H1 (cell line): ENCODE data around the gene TBC1D7. TPM values are rescaled to one million over a fixed set of nuclear protein-coding genes. Genes with fewer than 3 reads are reported as not detected.

ENCODE experiments used
- CTCF ChIA-PET: fragments of 300-600 bp; sonication (Branson Sonifier 250); formaldehyde crosslinking; loops from one replicate; lab custom pipeline; 2021; ENCODE audit not compliant: partially characterized antibody; lab: Charles Lee
- POLR2A ChIA-PET: fragments of 300-600 bp; sonication (Branson Sonifier 250); formaldehyde crosslinking; loops from one replicate; lab custom pipeline; 2021; ENCODE audit warnings: inconsistent platforms; ENCODE audit not compliant: partially characterized antibody; lab: Charles Lee
- DNase-seq, 2 experiments: peaks; one replicate each; pipeline versions ENCODE4 v3.0.0 to v3.0.0-alpha.2; 2010 to 2022; ENCODE audit warnings: low spot score in 2 of 2, low read depth in 1 of 2, mixed read lengths in 1 of 2
- FAIRE-seq: peaks from 2 replicates; lab custom pipeline; 2011; peaks lifted over from hg19 to GRCh38; lab: Jason Lieb, UNC
- H2AFZ ChIP-seq: 2 replicates; pipeline ENCODE4 v1.8.1; 2012; ENCODE audit warnings: low read length, inconsistent platforms
- H2AK5ac ChIP-seq: 2 replicates; pipeline ENCODE4 v1.6.1; 2013; ENCODE audit warnings: low read depth, low read length
- H2BK120ac ChIP-seq: replicated peaks from 2 replicates; pipeline ENCODE3; 2013; ENCODE audit warnings: low read depth, low read length, inconsistent platforms
- H2BK12ac ChIP-seq: 2 replicates; pipeline ENCODE4 v1.6.1; 2013; ENCODE audit warnings: low read depth, low read length
- H2BK15ac ChIP-seq: 2 replicates; pipeline ENCODE4 v1.6.1; 2013; ENCODE audit warnings: low read length
- H2BK20ac ChIP-seq: 2 replicates; pipeline ENCODE4 v1.6.1; 2013; ENCODE audit warnings: low read length
- H2BK5ac ChIP-seq: 2 replicates; pipeline ENCODE4 v1.6.1; 2013; ENCODE audit warnings: low read depth, low read length
- H3K14ac ChIP-seq: 2 replicates; pipeline ENCODE4 v1.6.1; 2013; ENCODE audit warnings: inconsistent platforms; ENCODE audit not compliant: insufficient read length
- H3K18ac ChIP-seq: 2 replicates; pipeline ENCODE4 v1.6.1; 2013; ENCODE audit warnings: low read length; ENCODE audit errors: extremely low read depth
- H3K23ac ChIP-seq: 2 replicates; pipeline ENCODE4 v1.6.1; 2013; ENCODE audit warnings: inconsistent platforms; ENCODE audit not compliant: insufficient read length
- H3K23me2 ChIP-seq: 2 replicates; pipeline ENCODE4 v1.6.1; 2013; ENCODE audit warnings: low read depth, low read length
- H3K27ac ChIP-seq: 2 replicates; pipeline ENCODE4 v1.6.1; 2011; ENCODE audit warnings: low read depth, low read length, inconsistent platforms
- H3K27me3 ChIP-seq, 4 experiments: replicated peaks in 1 of 4; 1 replicate in 1 of 4; 2 replicates in 3 of 4; pipeline versions ENCODE4 v1.6.1 to v1.8.1; 2011 to 2013; ENCODE audit warnings: low read length in 3 of 4, mild to moderate bottlenecking in 3 of 4, inconsistent platforms in 2 of 4, mixed read lengths in 2 of 4, moderate library complexity in 1 of 4; ENCODE audit not compliant: control insufficient read depth in 3 of 4, insufficient read depth in 3 of 4; ENCODE audit errors: extremely low read depth in 1 of 4
- H3K36me3 ChIP-seq, 4 experiments: 2 replicates each; pipeline versions ENCODE4 v1.6.1 to v1.8.1; 2011 to 2013; ENCODE audit warnings: mild to moderate bottlenecking in 4 of 4, low read length in 3 of 4, moderate library complexity in 2 of 4, control low read depth in 1 of 4, inconsistent platforms in 1 of 4; ENCODE audit not compliant: insufficient read depth in 4 of 4, control insufficient read depth in 2 of 4
- H3K4ac ChIP-seq: replicated peaks from 2 replicates; pipeline ENCODE3; 2013; ENCODE audit warnings: low read length, low read depth, mixed read lengths, inconsistent platforms; ENCODE audit not compliant: insufficient read length
- H3K4me1 ChIP-seq, 4 experiments: replicated peaks in 1 of 4; 1 replicate in 1 of 4; 2 replicates in 3 of 4; pipeline versions ENCODE4 v1.6.1 to v1.8.1; 2011 to 2013; ENCODE audit warnings: low read length in 3 of 4, inconsistent platforms in 2 of 4, mixed read lengths in 1 of 4; ENCODE audit not compliant: insufficient read depth in 4 of 4, control insufficient read depth in 3 of 4
- H3K4me2 ChIP-seq, 2 experiments: 2 replicates each; pipeline versions ENCODE4 v1.6.1 to v1.8.1; 2011 to 2013; ENCODE audit warnings: low read depth in 2 of 2, low read length in 2 of 2, control low read depth in 1 of 2, inconsistent platforms in 1 of 2, mild to moderate bottlenecking in 1 of 2; ENCODE audit not compliant: insufficient read depth in 1 of 2
- H3K4me3 ChIP-seq, 4 experiments: fragments of 200-600, 300-600 bp in 1 of 4; sonication (generic), shearing (Covaris generic), sonication (Bioruptor Twin) in 1 of 4; 2 replicates each; pipeline versions ENCODE4 v1.5.1 to v1.8.1; 2011 to 2016; ENCODE audit warnings: low read length in 4 of 4, low read depth in 3 of 4, control low read depth in 2 of 4, inconsistent platforms in 2 of 4, mild to moderate bottlenecking in 2 of 4, mixed read lengths in 1 of 4, moderate library complexity in 1 of 4; ENCODE audit not compliant: insufficient read depth in 2 of 4; ENCODE audit errors: extremely low read depth in 1 of 4
- H3K56ac ChIP-seq: replicated peaks from 2 replicates; pipeline ENCODE3; 2013; ENCODE audit warnings: low read depth, mild to moderate bottlenecking, mixed read lengths, low read length, inconsistent platforms; ENCODE audit not compliant: insufficient read length
- H3K79me1 ChIP-seq: 2 replicates; pipeline ENCODE4 v1.6.1; 2013; ENCODE audit warnings: low read depth, low read length, control low read depth
- H3K79me2 ChIP-seq, 2 experiments: 2 replicates each; pipeline versions ENCODE4 v1.6.1 to v1.8.1; 2012 to 2013; ENCODE audit warnings: low read length in 2 of 2, mild to moderate bottlenecking in 2 of 2, inconsistent platforms in 1 of 2; ENCODE audit not compliant: insufficient read depth in 2 of 2, control insufficient read depth in 1 of 2
- H3K9ac ChIP-seq, 4 experiments: replicated peaks in 1 of 4; 1 replicate in 1 of 4; 2 replicates in 3 of 4; pipeline versions ENCODE4 v1.6.1 to v1.8.1; 2011 to 2013; ENCODE audit warnings: low read depth in 3 of 4, low read length in 3 of 4, control low read depth in 2 of 4, mild to moderate bottlenecking in 2 of 4, moderate library complexity in 2 of 4, inconsistent platforms in 1 of 4; ENCODE audit errors: extremely low read depth in 1 of 4
- H3K9me3 ChIP-seq, 2 experiments: 2 replicates each; pipeline versions ENCODE4 v1.6.1 to v1.8.1; 2012 to 2013; ENCODE audit warnings: mild to moderate bottlenecking in 2 of 2, moderate library complexity in 2 of 2, control low read depth in 1 of 2, inconsistent platforms in 1 of 2, low read depth in 1 of 2, low read length in 1 of 2, mixed read lengths in 1 of 2; ENCODE audit not compliant: insufficient read depth in 2 of 2
- H4K20me1 ChIP-seq, 2 experiments: replicated peaks in 1 of 2; 2 replicates each; pipeline versions ENCODE3 to v1.8.1; 2011 to 2013; ENCODE audit warnings: inconsistent platforms in 2 of 2, low read length in 2 of 2, mild to moderate bottlenecking in 1 of 2; ENCODE audit not compliant: insufficient read depth in 2 of 2, control insufficient read depth in 1 of 2
- H4K5ac ChIP-seq: 2 replicates; pipeline ENCODE4 v1.6.1; 2013; ENCODE audit warnings: low read length, low read depth, mixed read lengths, inconsistent platforms; ENCODE audit not compliant: insufficient read length
- H4K8ac ChIP-seq: 2 replicates; pipeline ENCODE4 v1.8.0; 2013; ENCODE audit warnings: mild to moderate bottlenecking, moderate library complexity, low read length, inconsistent platforms; ENCODE audit not compliant: insufficient read depth; ENCODE audit errors: extremely low read depth
- H4K91ac ChIP-seq: replicated peaks from 2 replicates; pipeline ENCODE3; 2013; ENCODE audit warnings: low read length, mixed read lengths, inconsistent platforms; ENCODE audit not compliant: insufficient read length
- TCF12 ChIP-seq: IDR thresholded peaks from 2 replicates; pipeline ENCODE4 v1.6.1; 2011; ENCODE audit warnings: low read depth, mild to moderate bottlenecking, low read length
- WGBS, 2 experiments: shearing (Covaris generic) in 1 of 2; methylation state at CpG; one replicate each; pipeline versions ENCODE4 v1.1.6 to v1.1.7; 2013 to 2015; ENCODE audit warnings: low lambda C conversion rate in 2 of 2, mixed read lengths in 2 of 2, inconsistent platforms in 1 of 2, low coverage in 1 of 2, missing lambda C conversion rate in 1 of 2; ENCODE audit not compliant: insufficient replicate concordance in 2 of 2, insufficient coverage in 1 of 2, insufficient read length in 1 of 2; ENCODE audit errors: extremely low coverage in 1 of 2, missing lambda C conversion rate in 1 of 2; 5-methylcytosine and 5-hydroxymethylcytosine counted together
- polyA plus RNA-seq, 7 experiments: library from polyadenylated mRNA; depleted of rRNA in 3 of 7; stranded (reverse) in 5 of 7; unstranded in 2 of 7; fragments of >200 nt in 5 of 7; fragments of 200-250 nt in 2 of 7; gene quantifications; 1 replicate in 5 of 7; 2 replicates in 1 of 7; 4 replicates in 1 of 7; pipeline versions ENCODE4 v1.2.1 to v1.2.3, GENCODE V29; 2011 to 2013; ENCODE audit warnings: missing spikeins in 2 of 7, mixed read lengths in 2 of 7
- total RNA-seq: library from RNA; stranded (reverse); fragmentation: NEBNext Ultra II Directional; extraction: Animal tissue kit (Norgen Biotek cat#: 25700); gene quantifications from 2 replicates; pipeline ENCODE4 v1.2.1, GENCODE V29; 2021

Gene TBC1D7
- total and polyA plus RNA-seq, 2 of the 8 experiments (the other 6 are each of a cell fraction or from before 2014, with no cell fraction given) = 46.1 to 55.2 TPM

DNA sequence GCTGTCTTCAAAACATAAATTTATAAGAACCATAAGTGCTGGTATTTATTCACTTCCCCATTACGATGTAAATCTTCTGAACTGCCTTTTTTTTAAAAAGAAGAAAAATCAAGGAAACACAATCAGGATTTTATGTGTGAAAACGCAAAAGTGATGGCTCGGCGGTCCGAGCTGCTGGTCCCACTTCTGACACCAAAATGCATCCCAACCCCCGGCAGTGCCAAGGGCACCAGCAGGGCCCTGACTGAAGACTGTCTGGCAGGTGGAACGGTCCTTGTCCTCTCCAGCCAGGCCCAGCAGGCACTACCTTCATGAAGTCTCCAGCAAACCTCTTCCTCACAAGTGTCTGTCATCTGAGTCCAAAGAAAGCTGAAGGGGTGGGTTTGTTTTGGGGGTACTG is 41.2 kb downstream of the TBC1D7 start:
- no peak overlapping the region for H4K91ac ChIP-seq
- POLR2A ChIA-PET = interaction anchor here (0.8 to 1.5 kb wide), 5 partner anchors 9 to 328 kb away, joined by 3 to 8 read pairs (median 4); partner anchors contain the start of genes NOL7 and TBC1D7
- no peak for TF ChIP-seq TCF12

More for the DNA sequence above, 41.2 kb downstream of the TBC1D7 start:
- Histone ChIP-seq H3K9me3 (peaks cover 14 to 17% of the 10 kb centered on the region in 2 experiments; a peak in 3 of 4 replicates), H3K23ac (no peak overlapping the region), H2BK12ac (no peak overlapping the region), H2BK120ac (no peak overlapping the region), H3K23me2 (no peaks in the 10 kb centered on the region), H3K56ac (no peak overlapping the region), H3K18ac (no peak overlapping the region), H3K4ac (no peak overlapping the region), H3K4me3 (no peak overlapping the region), H3K79me1 (no peaks in the 10 kb centered on the region), H3K27ac (no peak overlapping the region), H3K36me3 (peaks cover 0 to 54% (median 13%) of the 10 kb centered on the region in 4 experiments; a peak in 2 of 8 replicates), H2BK20ac (no peak overlapping the region), H2BK5ac (no peak overlapping the region), H4K5ac (no peak overlapping the region), H2BK15ac (no peak overlapping the region), H4K8ac (no peak overlapping the region), H3K4me1 (peaks cover 0 to 5% (median 4%) of the 10 kb centered on the region in 4 experiments; a peak in 2 of 7 replicates), H3K4me2 (no peak overlapping the region), H2AK5ac (no peak overlapping the region), H3K9ac (no peak overlapping the region), H3K79me2 (no peaks in the 10 kb centered on the region), H2AFZ (no peak overlapping the region), H3K27me3 (no peaks in the 10 kb centered on the region), H3K14ac (no peak overlapping the region), H4K20me1 (peaks cover 0 to 2% of the 10 kb centered on the region in 2 experiments)
- 89% methylated on average over 7 of the region's 7 CpGs; no CpG with 5 or more reads in 1 of the 2 experiments for WGBS, 2 experiments
- CTCF ChIA-PET = interaction anchor here (1.1 to 1.9 kb wide), 3 partner anchors 9 to 288 kb away, joined by 3 to 8 read pairs (median 7); partner anchors contain the start of gene SIRT5
- DNase-seq = no peak
- FAIRE-seq = no peak
